CD4-positive, CD25-positive, alpha-beta regulatory T cell (primary cell): Measurements from ENCODE around the gene JUN. TPM values are rescaled to one million over a fixed set of nuclear protein-coding genes. Genes with fewer than 3 reads are reported as not detected.
A peak's percentile ranks its signal among the peaks of the same experiment; 100 is the strongest.

Experiments
- ATAC-seq, 2 donors: fragments of 150-1000 bp; cut with Tn5 transposase; one replicate each; pipeline ENCODE4 v1.10.0; 2021; ENCODE audit warnings: low read depth in 2 of 2, moderate number of reproducible peaks in 2 of 2, moderate library complexity in 1 of 2
- DNase-seq, 3 donors: peaks; one replicate each; pipeline versions ENCODE4 v3.0.0 to v3.0.0-alpha.2; 2012 to 2022; ENCODE audit warnings: mixed read lengths in 1 of 3
- H3K27ac ChIP-seq: one replicate; pipeline ENCODE4 v1.7.0; 2013; ENCODE audit warnings: mild to moderate bottlenecking, low read length; ENCODE audit not compliant: insufficient read depth, poor library complexity, severe bottlenecking
- H3K27me3 ChIP-seq: one replicate; pipeline ENCODE4 v1.7.0; 2013; ENCODE audit warnings: low read length; ENCODE audit not compliant: control insufficient read depth, insufficient read depth
- H3K36me3 ChIP-seq: one replicate; pipeline ENCODE4 v1.7.0; 2013; ENCODE audit warnings: mild to moderate bottlenecking, low read length, moderate library complexity; ENCODE audit not compliant: control insufficient read depth, insufficient read depth
- H3K4me1 ChIP-seq: 2 replicates; pipeline ENCODE4 v1.7.0; 2013; ENCODE audit warnings: mild to moderate bottlenecking, low read length; ENCODE audit not compliant: insufficient read depth, control insufficient read depth, poor library complexity, severe bottlenecking
- H3K4me3 ChIP-seq: one replicate; pipeline ENCODE4 v1.7.0; 2013; ENCODE audit warnings: low read depth, mild to moderate bottlenecking, low read length, moderate library complexity
- H3K9me3 ChIP-seq, 2 experiments: 1 replicate in 1 of 2; 2 replicates in 1 of 2; pipeline ENCODE4 v1.7.0; 2013; ENCODE audit warnings: low read length in 2 of 2, mild to moderate bottlenecking in 1 of 2, moderate library complexity in 1 of 2; ENCODE audit not compliant: control insufficient read depth in 2 of 2
- H3K27ac Mint-ChIP-seq, 3 donors: one replicate each; pipeline ENCODE4 v1.8.0; 2020 to 2022; ENCODE audit warnings: mild to moderate bottlenecking in 3 of 3, mixed read lengths in 3 of 3, moderate library complexity in 2 of 3
- H3K27me3 Mint-ChIP-seq: one replicate; pipeline ENCODE4 v1.8.0; 2022; ENCODE audit warnings: mild to moderate bottlenecking, mixed read lengths
- H3K36me3 Mint-ChIP-seq: one replicate; pipeline ENCODE4 v1.8.0; 2020; ENCODE audit warnings: mixed read lengths
- H3K4me1 Mint-ChIP-seq, 4 donors: one replicate each; pipeline ENCODE4 v1.8.0; 2020 to 2022; ENCODE audit warnings: mixed read lengths in 4 of 4, mild to moderate bottlenecking in 1 of 4
- H3K4me3 Mint-ChIP-seq, 4 donors: one replicate each; pipeline ENCODE4 v1.8.0; 2020 to 2022; ENCODE audit warnings: mild to moderate bottlenecking in 4 of 4, mixed read lengths in 4 of 4, moderate library complexity in 3 of 4
- H3K9me3 Mint-ChIP-seq, 7 donors: one replicate each; pipeline ENCODE4 v1.8.0; 2020 to 2022; ENCODE audit warnings: mixed read lengths in 7 of 7, mild to moderate bottlenecking in 3 of 7, moderate library complexity in 2 of 7
- polyA plus RNA-seq, 4 donors: library from polyadenylated mRNA; unstranded; fragments of 300-500 nt; fragmentation: Illumina TruSeq; gene quantifications; one replicate each; pipeline ENCODE4 v1.2.3, GENCODE V29; 2021
- total RNA-seq: library from RNA; stranded (reverse); gene quantifications from one replicate; pipeline ENCODE4 v1.2.3, GENCODE V29; 2022

Gene JUN
- total and polyA plus RNA-seq, 5 donors from 2014 or later: 41.3 to 1,538 (median 52.2) TPM

DNA sequence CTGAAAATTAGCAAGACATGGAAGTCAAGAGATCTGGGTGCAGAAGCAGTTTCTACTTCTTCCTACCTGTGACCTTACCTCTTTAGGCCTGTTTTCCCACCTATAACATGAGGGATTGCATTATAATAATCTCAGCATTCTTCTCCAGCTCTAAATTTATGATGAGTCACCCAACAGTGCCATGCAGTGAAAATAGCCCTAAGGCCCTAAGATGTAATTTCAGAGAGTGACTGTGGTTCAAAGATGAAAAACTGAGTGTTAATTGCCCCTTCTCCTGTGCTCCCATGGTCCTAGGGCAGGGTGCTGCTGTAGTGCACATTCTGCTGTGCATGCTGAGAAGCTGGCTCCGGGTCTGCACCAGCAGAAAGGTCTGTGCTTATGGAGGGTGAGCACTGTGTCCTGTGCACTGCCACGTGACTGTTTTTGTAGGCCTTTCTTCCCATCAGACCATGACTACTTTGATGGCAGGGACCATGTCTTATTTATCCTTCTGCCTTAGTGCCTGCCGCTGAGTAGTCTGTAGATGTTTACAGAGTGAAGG is 29.7 kb downstream of the JUN start:
- DNase-seq: no peak
- H3K9me3 ChIP-seq: no peaks in the 10 kb centered on the region
- H3K4me3 Mint-ChIP-seq: no peak overlapping the region
- peaks cover 10 to 35% (median 18%) of the 10 kb centered on the region in 4 donors for H3K4me1 Mint-ChIP-seq
- H3K9me3 Mint-ChIP-seq: no peaks in the 10 kb centered on the region
- ATAC-seq: no peak
- peak overlapping the region in 2 of 3 donors; percentile 15 to 16 for H3K27ac Mint-ChIP-seq
- H3K36me3 ChIP-seq: no peaks in the 10 kb centered on the region
- H3K27ac ChIP-seq: no peak overlapping the region
- no peak overlapping the region for H3K4me3 ChIP-seq
- H3K27me3 ChIP-seq: no peaks in the 10 kb centered on the region
- peaks cover 17% of the 10 kb centered on the region for H3K4me1 ChIP-seq
- H3K36me3 Mint-ChIP-seq: no peaks in the 10 kb centered on the region
- peaks cover 4% of the 10 kb centered on the region for H3K27me3 Mint-ChIP-seq

DNA sequence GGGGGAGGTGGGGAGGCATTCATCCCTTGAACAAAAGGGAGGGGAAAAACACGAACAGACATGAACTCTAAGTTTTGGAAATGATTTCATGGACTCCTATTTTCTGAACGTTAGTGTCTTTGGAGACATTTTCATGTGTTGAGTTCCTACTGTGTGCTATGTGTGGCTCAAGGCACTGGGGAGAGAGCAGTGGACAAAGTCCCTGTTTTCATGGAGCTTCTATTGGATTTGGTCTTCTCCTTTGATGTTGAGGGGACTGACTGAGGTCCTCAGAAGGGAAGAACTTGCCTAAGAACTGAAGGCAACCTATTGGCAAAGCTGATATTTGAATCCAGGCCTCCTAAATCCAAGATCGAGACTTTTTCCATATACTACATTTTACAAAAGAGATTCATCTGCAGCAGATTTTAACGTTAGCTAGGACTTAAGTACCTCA is 30.4 kb downstream of the JUN start:
- no peaks in the 10 kb centered on the region for H3K36me3 Mint-ChIP-seq
- H3K27me3 ChIP-seq: no peaks in the 10 kb centered on the region
- H3K4me1 ChIP-seq: peaks cover 17% of the 10 kb centered on the region
- no peak for DNase-seq
- H3K4me3 ChIP-seq: no peak overlapping the region
- no peaks in the 10 kb centered on the region for H3K9me3 Mint-ChIP-seq
- peaks cover 10 to 35% (median 18%) of the 10 kb centered on the region in 4 donors for H3K4me1 Mint-ChIP-seq
- no peak for ATAC-seq
- H3K4me3 Mint-ChIP-seq: no peak overlapping the region
- H3K27me3 Mint-ChIP-seq: peaks cover 4% of the 10 kb centered on the region
- no peaks in the 10 kb centered on the region for H3K36me3 ChIP-seq
- no peaks in the 10 kb centered on the region for H3K9me3 ChIP-seq
- no peak overlapping the region for H3K27ac ChIP-seq
- peak overlapping the region in 1 of 3 donors; percentile 51 for H3K27ac Mint-ChIP-seq

DNA sequence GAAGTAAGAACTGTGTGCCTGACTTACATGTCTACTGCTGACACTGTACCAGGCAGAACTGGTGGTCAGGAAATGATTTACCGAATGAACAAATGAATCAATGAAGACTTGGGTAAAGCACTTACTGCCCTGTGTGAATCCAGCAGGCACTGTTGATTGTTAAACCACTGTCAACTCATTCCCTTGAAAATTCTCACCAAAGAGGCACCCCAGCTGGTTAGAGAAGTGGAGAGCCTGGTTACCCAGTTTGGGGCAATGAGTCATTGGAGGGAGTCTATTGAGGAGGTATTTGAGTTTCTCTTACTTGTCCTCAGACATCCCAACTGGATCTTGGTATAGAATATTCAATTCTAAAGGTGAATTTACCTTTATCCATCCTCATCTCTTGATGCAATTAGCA is 34.2 kb downstream of the JUN start:
- Histone ChIP-seq H3K27me3 (peaks cover 2% of the 10 kb centered on the region), H3K4me3 (no peak overlapping the region), H3K9me3 (no peaks in the 10 kb centered on the region), H3K27ac (no peak overlapping the region), H3K4me1 (no peaks in the 10 kb centered on the region), H3K36me3 (no peaks in the 10 kb centered on the region)
- H3K9me3 Mint-ChIP-seq: no peaks in the 10 kb centered on the region
- H3K4me1 Mint-ChIP-seq: peaks cover under 1 to 13% (median 2%) of the 10 kb centered on the region in 4 donors
- no peak overlapping the region for H3K4me3 Mint-ChIP-seq
- H3K27ac Mint-ChIP-seq: no peak overlapping the region
- no peak for ATAC-seq
- peaks cover 19% of the 10 kb centered on the region for H3K27me3 Mint-ChIP-seq
- no peak for DNase-seq
- H3K36me3 Mint-ChIP-seq: peaks cover 4% of the 10 kb centered on the region

DNA sequence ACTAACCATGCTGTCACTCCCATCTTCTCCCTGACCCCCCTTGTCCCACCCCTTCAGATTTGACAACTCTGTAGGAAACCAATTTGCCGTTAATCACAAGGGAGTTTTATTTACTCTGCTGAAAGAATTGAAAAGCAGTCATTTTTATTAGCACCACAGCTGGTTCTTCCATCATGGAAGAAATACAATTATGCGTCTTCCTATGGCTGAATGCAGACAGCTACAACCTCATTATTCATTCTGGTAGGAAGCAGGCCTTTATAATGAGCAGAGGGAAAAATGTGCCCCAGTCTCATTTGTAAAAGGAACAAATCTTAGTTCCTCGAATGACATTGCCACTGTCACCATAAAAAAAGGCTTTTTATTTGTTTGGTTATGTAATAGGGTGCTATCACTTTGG is 35.2 kb downstream of the JUN start:
- Histone ChIP-seq H3K27me3 (peaks cover 7% of the 10 kb centered on the region), H3K27ac (no peak overlapping the region), H3K4me1 (no peaks in the 10 kb centered on the region), H3K36me3 (no peaks in the 10 kb centered on the region), H3K9me3 (no peaks in the 10 kb centered on the region), H3K4me3 (no peak overlapping the region)
- H3K4me1 Mint-ChIP-seq: peaks cover 0 to 3% (median 0%) of the 10 kb centered on the region in 4 donors
- ATAC-seq: no peak
- H3K9me3 Mint-ChIP-seq: no peaks in the 10 kb centered on the region
- no peak for DNase-seq
- H3K36me3 Mint-ChIP-seq: peaks cover 4% of the 10 kb centered on the region
- H3K27me3 Mint-ChIP-seq: peaks cover 19% of the 10 kb centered on the region
- no peak overlapping the region for H3K27ac Mint-ChIP-seq
- no peak overlapping the region for H3K4me3 Mint-ChIP-seq

DNA sequence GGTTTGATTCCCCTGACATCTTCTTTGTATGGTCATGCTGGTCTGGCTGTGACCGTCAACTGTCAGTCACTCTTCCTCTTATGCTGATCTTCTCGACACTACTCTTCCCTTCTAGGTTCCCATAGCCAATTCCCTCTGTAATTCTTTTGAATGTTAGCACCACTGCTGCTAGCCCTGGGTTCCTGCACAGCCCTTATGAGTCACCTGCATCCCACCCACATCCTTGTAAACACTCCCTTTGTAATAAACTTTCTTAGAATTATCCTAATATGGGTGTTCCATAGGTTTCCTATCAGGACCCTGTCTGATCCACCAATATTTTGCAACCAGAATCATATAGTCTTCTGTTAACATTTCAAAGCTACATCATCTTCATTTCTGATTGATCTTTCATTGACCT is 37.1 kb downstream of the JUN start:
- H3K9me3 ChIP-seq: no peaks in the 10 kb centered on the region
- H3K4me1 ChIP-seq: no peaks in the 10 kb centered on the region
- DNase-seq: no peak
- no peaks in the 10 kb centered on the region for H3K36me3 ChIP-seq
- no peak overlapping the region for H3K4me3 ChIP-seq
- H3K36me3 Mint-ChIP-seq: peaks cover 4% of the 10 kb centered on the region
- no peak overlapping the region for H3K27ac ChIP-seq
- no peak overlapping the region for H3K4me3 Mint-ChIP-seq
- peaks cover 19% of the 10 kb centered on the region for H3K27me3 Mint-ChIP-seq
- ATAC-seq: no peak
- H3K4me1 Mint-ChIP-seq: no peaks in the 10 kb centered on the region
- H3K9me3 Mint-ChIP-seq: peaks cover 0 to 1% (median 0%) of the 10 kb centered on the region in 7 donors
- H3K27me3 ChIP-seq: peaks cover 7% of the 10 kb centered on the region
- no peak overlapping the region for H3K27ac Mint-ChIP-seq

DNA sequence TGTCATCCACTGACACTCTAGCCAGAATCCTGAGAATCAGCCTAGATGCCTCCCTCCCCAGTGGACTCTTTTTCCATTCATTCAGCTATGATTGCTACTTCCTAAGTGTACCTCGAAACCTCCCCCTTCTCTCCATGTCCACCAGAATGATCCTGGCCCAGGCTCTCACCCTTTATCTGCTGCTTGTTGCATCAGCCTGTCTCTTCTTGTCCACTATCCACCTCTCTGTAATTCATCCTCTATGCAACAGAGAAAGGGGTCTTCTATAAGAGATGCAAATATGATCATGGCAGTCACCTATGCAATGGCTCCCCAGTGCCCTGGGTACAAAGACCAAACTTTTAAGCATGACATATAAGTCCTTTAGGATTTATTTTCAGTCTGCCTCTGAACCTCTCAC is 37.7 kb downstream of the JUN start:
- Histone ChIP-seq H3K4me3 (no peak overlapping the region), H3K4me1 (no peaks in the 10 kb centered on the region), H3K36me3 (no peaks in the 10 kb centered on the region), H3K27ac (no peak overlapping the region), H3K9me3 (no peaks in the 10 kb centered on the region), H3K27me3 (peaks cover 7% of the 10 kb centered on the region)
- Mint-ChIP-seq H3K27ac (no peak overlapping the region), H3K4me1 (no peaks in the 10 kb centered on the region), H3K4me3 (no peak overlapping the region), H3K9me3 (peaks cover 0 to 1% (median 0%) of the 10 kb centered on the region in 7 donors), H3K27me3 (peaks cover 19% of the 10 kb centered on the region), H3K36me3 (peaks cover 4% of the 10 kb centered on the region)
- ATAC-seq: no peak
- no peak for DNase-seq

DNA sequence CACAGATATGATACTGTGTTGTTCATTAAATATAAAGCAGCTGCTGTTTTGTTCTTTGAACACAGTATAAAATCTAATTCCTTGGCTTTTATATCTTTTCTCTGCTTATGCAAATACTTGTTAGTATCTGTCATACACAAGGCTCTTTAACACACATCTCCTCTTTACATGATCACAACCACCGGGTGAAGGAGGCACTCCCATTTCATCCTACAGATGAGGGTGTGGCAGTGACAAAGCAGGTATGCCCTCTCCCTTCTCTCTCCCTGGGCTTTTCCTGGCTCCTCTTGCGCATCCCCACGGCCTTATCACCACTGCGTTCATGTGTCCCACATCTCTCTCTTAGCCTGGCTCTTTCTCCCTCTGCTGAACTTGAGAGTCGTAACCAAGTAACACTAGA is 38.2 kb downstream of the JUN start:
- Histone ChIP-seq H3K36me3 (no peaks in the 10 kb centered on the region), H3K4me3 (no peak overlapping the region), H3K9me3 (no peaks in the 10 kb centered on the region), H3K4me1 (no peaks in the 10 kb centered on the region), H3K27me3 (peaks cover 7% of the 10 kb centered on the region), H3K27ac (no peak overlapping the region)
- H3K27ac Mint-ChIP-seq: no peak overlapping the region
- H3K4me1 Mint-ChIP-seq: no peaks in the 10 kb centered on the region
- peaks cover 17% of the 10 kb centered on the region for H3K27me3 Mint-ChIP-seq
- no peak overlapping the region for H3K4me3 Mint-ChIP-seq
- ATAC-seq (no peak), DNase-seq (no peak)
- peaks cover 0 to 1% (median 0%) of the 10 kb centered on the region in 7 donors for H3K9me3 Mint-ChIP-seq
- H3K36me3 Mint-ChIP-seq: peaks cover 4% of the 10 kb centered on the region

DNA sequence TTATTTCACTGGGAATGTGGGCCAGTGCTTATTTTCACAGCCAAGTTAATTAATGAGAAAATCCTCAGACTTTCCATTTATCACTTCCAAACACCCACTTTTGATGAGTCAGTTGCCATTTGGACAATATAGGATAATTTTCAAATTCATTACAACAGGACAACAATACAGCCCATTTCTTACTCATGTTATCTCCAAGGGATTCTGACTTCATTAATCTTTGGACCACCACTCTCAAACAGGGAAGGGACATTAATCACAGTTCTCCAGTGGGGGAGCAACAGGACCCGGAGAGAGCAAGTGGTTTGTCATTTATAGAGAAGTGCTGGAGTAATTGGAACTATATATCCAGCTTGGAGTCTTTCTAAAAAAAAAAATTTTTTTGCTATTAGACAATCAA is 38.7 kb downstream of the JUN start:
- H3K36me3 ChIP-seq: no peaks in the 10 kb centered on the region
- H3K4me1 Mint-ChIP-seq: no peaks in the 10 kb centered on the region
- no peaks in the 10 kb centered on the region for H3K9me3 ChIP-seq
- H3K27ac ChIP-seq: no peak overlapping the region
- H3K27me3 ChIP-seq: peaks cover 7% of the 10 kb centered on the region
- no peak overlapping the region for H3K4me3 ChIP-seq
- ATAC-seq (no peak), DNase-seq (no peak)
- no peak overlapping the region for H3K4me3 Mint-ChIP-seq
- H3K27me3 Mint-ChIP-seq: peaks cover 15% of the 10 kb centered on the region
- H3K4me1 ChIP-seq: no peaks in the 10 kb centered on the region
- peaks cover 4% of the 10 kb centered on the region for H3K36me3 Mint-ChIP-seq
- H3K27ac Mint-ChIP-seq: no peak overlapping the region
- H3K9me3 Mint-ChIP-seq: peaks cover 0 to 1% (median 0%) of the 10 kb centered on the region in 7 donors
